ENCODE measurements around the gene UGT1A6.

The UGT1A6 gene

GRCh38 chr2:233791151-233791882 lies 98.6 kb downstream of the UGT1A6 start:
- TF ChIP-seq CTCF (IDR thresholded peaks at IDR 0.05; ENCODE audit: control insufficient read depth, insufficient read depth, low read depth, low read length, missing control alignments), result no peak
- H3K4me3 ChIP-seq (ENCODE audit: control insufficient read depth, low read depth, low read length), result no peak overlapping the region
- DNase-seq (ENCODE audit: low read depth), result no peak

- H3K4me3 ChIP-seq (ENCODE audit: control insufficient read depth, low read depth, low read length), result no peak overlapping the region
- DNase-seq (ENCODE audit: low read depth), result no peak
- no peak for TF ChIP-seq CTCF (IDR thresholded peaks at IDR 0.05; ENCODE audit: control insufficient read depth, insufficient read depth, low read depth, low read length, missing control alignments)
These were observed 99.2 kb downstream of the UGT1A6 start for GRCh38 chr2:233791883-233792329.

- TF ChIP-seq CTCF (IDR thresholded peaks at IDR 0.05; ENCODE audit: control insufficient read depth, insufficient read depth, low read depth, low read length, missing control alignments), result no peak
- H3K4me3 ChIP-seq (ENCODE audit: control insufficient read depth, low read depth, low read length), result no peak overlapping the region
- DNase-seq (ENCODE audit: low read depth), result no peak
These were observed 100.0 kb downstream of the UGT1A6 start for GRCh38 chr2:233792720-233793119.

- TF ChIP-seq CTCF (IDR thresholded peaks at IDR 0.05; ENCODE audit: control insufficient read depth, insufficient read depth, low read depth, low read length, missing control alignments), result no peak
- H3K4me3 ChIP-seq (ENCODE audit: control insufficient read depth, low read depth, low read length), result no peak overlapping the region
- DNase-seq (ENCODE audit: low read depth), result no peak
These were observed 100.9 kb downstream of the UGT1A6 start for GRCh38 chr2:233793465-233794127.

- no peak overlapping the region for H3K4me3 ChIP-seq (ENCODE audit: control insufficient read depth, low read depth, low read length)
- no peak for DNase-seq (ENCODE audit: low read depth)
- no peak for TF ChIP-seq CTCF (IDR thresholded peaks at IDR 0.05; ENCODE audit: control insufficient read depth, insufficient read depth, low read depth, low read length, missing control alignments)
These were observed 101.5 kb downstream of the UGT1A6 start for GRCh38 chr2:233794128-233794658.

- no peak for DNase-seq (ENCODE audit: low read depth)
- no peak for TF ChIP-seq CTCF (IDR thresholded peaks at IDR 0.05; ENCODE audit: control insufficient read depth, insufficient read depth, low read depth, low read length, missing control alignments)
These were observed 103.1 kb downstream of the UGT1A6 start for GRCh38 chr2:233795735-233796171.

More at GRCh38 chr2:233795735-233796171, 103.1 kb downstream of the UGT1A6 start:
- no peak overlapping the region for H3K4me3 ChIP-seq (ENCODE audit: control insufficient read depth, low read depth, low read length)

Data from AG09309 (cell line).